Measurements from ENCODE around the gene ADM. TPM values are rescaled to one million over a fixed set of nuclear protein-coding genes. Genes with fewer than 3 reads are reported as not detected.

The ADM gene
- total RNA-seq, 4 donors from 2014 or later = 234 to 350 (median 298) TPM

DNA sequence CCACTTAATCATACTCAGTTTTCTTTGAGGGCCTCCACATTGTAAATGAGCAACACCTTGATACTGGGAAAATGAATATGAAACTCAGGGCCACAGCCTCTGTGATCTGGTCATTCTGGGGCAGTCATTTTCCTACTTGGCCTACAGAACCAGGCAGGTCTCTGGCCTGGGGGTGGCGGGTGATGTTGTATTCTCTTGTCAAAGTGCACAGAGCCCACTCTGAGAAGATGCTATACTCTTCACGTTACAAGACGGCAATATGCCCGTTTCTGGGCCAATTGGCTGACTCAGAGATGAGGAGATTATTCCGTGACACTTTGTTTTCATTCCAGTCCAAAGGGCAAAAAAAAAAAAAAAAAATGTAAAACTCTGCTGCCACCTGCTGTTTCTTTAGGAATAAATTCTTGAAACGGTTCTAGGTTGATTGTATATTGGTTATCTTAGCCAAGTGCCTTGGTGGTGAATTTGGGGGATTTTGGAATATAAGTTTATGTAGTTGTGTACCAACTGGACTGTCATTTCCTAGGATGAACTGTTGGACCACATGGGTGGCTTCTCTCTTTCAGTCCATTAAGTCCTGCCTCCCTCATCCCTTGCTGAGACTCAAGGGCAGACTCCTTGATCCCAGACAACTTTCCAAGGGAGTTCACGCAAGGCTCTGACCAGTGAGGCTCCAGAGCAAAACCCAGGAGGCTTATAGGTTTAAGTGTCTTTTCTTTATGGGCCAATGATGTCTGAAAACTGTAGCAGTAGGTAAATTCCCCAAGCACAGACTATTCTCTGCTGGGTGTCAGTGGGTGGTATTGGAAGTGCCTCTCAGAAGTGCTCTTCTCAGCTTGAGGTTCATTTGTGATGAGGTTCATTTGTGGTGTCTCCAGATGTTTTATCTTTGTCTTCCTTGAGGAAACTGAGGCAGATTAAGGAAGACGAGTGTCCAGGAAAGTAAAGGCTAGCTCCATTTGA, 18.2 kb downstream of the ADM start:
- TF ChIP-seq, protein P1, sequence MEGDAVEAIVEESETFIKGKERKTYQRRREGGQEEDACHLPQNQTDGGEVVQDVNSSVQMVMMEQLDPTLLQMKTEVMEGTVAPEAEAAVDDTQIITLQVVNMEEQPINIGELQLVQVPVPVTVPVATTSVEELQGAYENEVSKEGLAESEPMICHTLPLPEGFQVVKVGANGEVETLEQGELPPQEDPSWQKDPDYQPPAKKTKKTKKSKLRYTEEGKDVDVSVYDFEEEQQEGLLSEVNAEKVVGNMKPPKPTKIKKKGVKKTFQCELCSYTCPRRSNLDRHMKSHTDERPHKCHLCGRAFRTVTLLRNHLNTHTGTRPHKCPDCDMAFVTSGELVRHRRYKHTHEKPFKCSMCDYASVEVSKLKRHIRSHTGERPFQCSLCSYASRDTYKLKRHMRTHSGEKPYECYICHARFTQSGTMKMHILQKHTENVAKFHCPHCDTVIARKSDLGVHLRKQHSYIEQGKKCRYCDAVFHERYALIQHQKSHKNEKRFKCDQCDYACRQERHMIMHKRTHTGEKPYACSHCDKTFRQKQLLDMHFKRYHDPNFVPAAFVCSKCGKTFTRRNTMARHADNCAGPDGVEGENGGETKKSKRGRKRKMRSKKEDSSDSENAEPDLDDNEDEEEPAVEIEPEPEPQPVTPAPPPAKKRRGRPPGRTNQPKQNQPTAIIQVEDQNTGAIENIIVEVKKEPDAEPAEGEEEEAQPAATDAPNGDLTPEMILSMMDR (IDR thresholded peaks at IDR 0.05; ENCODE audit: low read depth) = no peak

- TF ChIP-seq, protein P1 (IDR thresholded peaks at IDR 0.05; ENCODE audit: low read depth) = no peak
These were observed 18.9 kb downstream of the ADM start for GRCh38 chr11:10323793-10324170.

DNA sequence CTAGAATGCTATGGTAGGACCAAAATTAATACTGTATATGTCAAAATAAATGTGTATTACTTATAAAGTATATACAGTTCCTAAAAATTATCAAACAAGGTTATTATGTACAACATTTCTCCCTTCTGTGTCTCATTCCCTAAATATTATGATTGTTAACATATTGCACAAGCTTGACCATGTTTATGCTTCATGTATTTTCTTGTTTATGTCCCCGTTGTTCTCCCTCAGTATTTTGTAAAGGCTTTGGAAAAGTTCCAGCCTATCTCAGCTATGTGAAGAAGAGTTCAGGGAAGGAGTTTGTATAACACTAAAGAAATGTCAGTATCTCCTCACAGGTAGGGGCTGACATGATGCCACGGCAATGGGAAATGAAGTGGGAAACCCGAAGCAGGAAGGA, 19.6 kb downstream of the ADM start:
- TF ChIP-seq, protein P1 (IDR thresholded peaks at IDR 0.05; ENCODE audit: low read depth) = no peak

GRCh38 chr11:10325277-10326011, 20.6 kb downstream of the ADM start:
- TF ChIP-seq, protein P1 (IDR thresholded peaks at IDR 0.05; ENCODE audit: low read depth) = no peak

- TF ChIP-seq, protein P1 (IDR thresholded peaks at IDR 0.05; ENCODE audit: low read depth) = no peak
These were observed 21.4 kb downstream of the ADM start for GRCh38 chr11:10326012-10326964.

DNA sequence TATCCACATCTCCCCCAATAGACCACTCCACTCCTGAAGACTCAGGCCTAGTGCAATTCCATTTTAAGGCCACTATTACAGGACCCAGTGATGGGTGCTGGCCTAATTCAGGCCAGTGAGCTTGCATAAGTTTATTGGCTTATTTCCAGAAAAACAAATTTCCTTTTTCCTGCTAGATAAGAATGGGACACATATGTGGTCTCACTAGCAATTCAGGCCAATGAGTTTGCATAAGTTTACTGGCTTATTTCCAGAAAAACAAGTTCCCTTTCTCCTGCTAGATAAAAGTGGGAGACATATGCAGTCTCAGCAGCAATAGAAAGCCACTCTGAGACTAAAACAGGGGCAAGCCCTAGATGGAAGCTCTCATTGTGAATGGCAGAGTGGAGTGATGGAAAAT, 22.4 kb downstream of the ADM start:
- TF ChIP-seq, protein P1 (IDR thresholded peaks at IDR 0.05; ENCODE audit: low read depth) = no peak
